HG03025 (cell line): ENCODE results near the gene LSR.

Experiments used
- ATAC-seq: cut with Tn5 transposase; IDR thresholded peaks from one replicate; pipeline ENCODE4 v1.9.1; 2021; ENCODE audit warnings: mild to moderate bottlenecking, moderate library complexity; ENCODE audit not compliant: unreplicated experiment, low FRiP score

Gene LSR

GRCh38 chr19:35296644-35297514, 48.1 kb downstream of the LSR start:
- no peak for ATAC-seq

- no peak for ATAC-seq
Observed at GRCh38 chr19:35297515-35297848, 48.7 kb downstream of the LSR start.

GRCh38 chr19:35297922-35298321, 49.1 kb downstream of the LSR start:
- ATAC-seq: no peak

- no peak for ATAC-seq
Observed at GRCh38 chr19:35298561-35298972, 49.8 kb downstream of the LSR start.

- ATAC-seq: no peak
Observed at GRCh38 chr19:35299523-35300338, 50.9 kb downstream of the LSR start.

GRCh38 chr19:35300339-35300649, 51.5 kb downstream of the LSR start:
- no peak for ATAC-seq

GRCh38 chr19:35301961-35302360, 53.2 kb downstream of the LSR start:
- ATAC-seq: no peak

- no peak for ATAC-seq
Observed at GRCh38 chr19:35302446-35302845, 53.6 kb downstream of the LSR start.

GRCh38 chr19:35303357-35303915, 54.6 kb downstream of the LSR start:
- no peak for ATAC-seq

GRCh38 chr19:35304036-35304435, 55.2 kb downstream of the LSR start:
- no peak for ATAC-seq

- ATAC-seq: no peak
Observed at GRCh38 chr19:35305181-35305580, 56.4 kb downstream of the LSR start.

- ATAC-seq: no peak
Observed at GRCh38 chr19:35306473-35307246, 57.9 kb downstream of the LSR start.

- no peak for ATAC-seq
Observed at GRCh38 chr19:35307931-35308330, 59.1 kb downstream of the LSR start.

- no peak for ATAC-seq
Observed at GRCh38 chr19:35308910-35309309, 60.1 kb downstream of the LSR start.

- ATAC-seq: no peak
Observed at GRCh38 chr19:35309481-35310279, 60.9 kb downstream of the LSR start.

GRCh38 chr19:35310331-35310730, 61.5 kb downstream of the LSR start:
- ATAC-seq: no peak

- no peak for ATAC-seq
Observed at GRCh38 chr19:35310811-35311465, 62.1 kb downstream of the LSR start.

GRCh38 chr19:35311901-35312665, 63.3 kb downstream of the LSR start:
- no peak for ATAC-seq

- no peak for ATAC-seq
Observed at GRCh38 chr19:35313587-35313986, 64.8 kb downstream of the LSR start.
